DND-41 (cell line): ENCODE results near the gene COMP.

Source experiments
- EZH2 ChIP-seq: IDR thresholded peaks from 3 replicates; pipeline ENCODE4 v1.6.1; 2012; ENCODE audit warnings: borderline replicate concordance, low read depth, mild to moderate bottlenecking, moderate library complexity, low read length, inconsistent platforms; ENCODE audit not compliant: severe bottlenecking
- TF ChIP-seq, protein P1 (sequence below): IDR thresholded peaks from 2 replicates; pipeline ENCODE4 v1.5.1; 2012; ENCODE audit warnings: borderline replicate concordance, low read length, moderate library complexity, mild to moderate bottlenecking; ENCODE audit not compliant: poor library complexity, severe bottlenecking; ENCODE audit errors: extremely low read depth

DNA sequence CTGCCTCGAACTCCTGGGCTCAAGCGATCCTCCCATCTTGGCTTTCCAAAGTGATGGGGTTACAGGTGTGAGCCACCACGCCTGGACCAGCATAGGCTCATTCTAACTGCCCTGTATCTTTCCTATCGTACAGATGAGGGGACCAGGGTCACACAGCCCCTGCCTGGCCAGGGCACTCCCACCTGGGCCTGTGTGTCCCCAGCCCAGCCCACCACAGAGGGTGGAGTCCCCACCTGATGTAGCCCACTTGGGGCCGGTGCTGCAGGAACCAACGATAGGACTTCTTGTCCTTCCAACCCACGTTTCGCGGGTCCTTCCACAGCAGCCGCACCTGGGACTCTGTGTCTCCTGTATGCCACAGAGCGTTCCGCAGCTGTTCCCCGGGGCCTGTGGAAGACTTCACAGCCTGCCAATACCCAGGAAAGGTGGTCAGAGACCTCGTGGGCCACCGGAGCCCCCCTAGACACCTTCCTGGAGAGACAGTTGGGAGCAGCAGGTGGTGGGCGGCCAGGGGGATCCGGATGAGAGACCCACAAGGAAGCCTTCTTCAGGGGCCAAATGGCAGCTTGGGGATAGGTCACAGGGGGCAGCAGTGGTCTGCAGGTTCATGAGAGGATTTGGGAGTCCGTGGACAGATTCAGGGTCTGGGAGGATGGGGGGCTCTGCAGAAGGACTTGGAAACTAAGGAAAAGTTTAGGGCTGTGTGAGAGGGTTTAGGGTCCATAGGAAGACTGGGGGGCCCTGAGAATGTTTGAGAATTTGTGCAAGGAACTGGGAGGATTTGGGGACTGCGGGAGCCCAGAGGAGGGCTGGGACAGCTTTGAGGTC lies 6.9 kb downstream of the COMP start:
- TF ChIP-seq, protein P1, sequence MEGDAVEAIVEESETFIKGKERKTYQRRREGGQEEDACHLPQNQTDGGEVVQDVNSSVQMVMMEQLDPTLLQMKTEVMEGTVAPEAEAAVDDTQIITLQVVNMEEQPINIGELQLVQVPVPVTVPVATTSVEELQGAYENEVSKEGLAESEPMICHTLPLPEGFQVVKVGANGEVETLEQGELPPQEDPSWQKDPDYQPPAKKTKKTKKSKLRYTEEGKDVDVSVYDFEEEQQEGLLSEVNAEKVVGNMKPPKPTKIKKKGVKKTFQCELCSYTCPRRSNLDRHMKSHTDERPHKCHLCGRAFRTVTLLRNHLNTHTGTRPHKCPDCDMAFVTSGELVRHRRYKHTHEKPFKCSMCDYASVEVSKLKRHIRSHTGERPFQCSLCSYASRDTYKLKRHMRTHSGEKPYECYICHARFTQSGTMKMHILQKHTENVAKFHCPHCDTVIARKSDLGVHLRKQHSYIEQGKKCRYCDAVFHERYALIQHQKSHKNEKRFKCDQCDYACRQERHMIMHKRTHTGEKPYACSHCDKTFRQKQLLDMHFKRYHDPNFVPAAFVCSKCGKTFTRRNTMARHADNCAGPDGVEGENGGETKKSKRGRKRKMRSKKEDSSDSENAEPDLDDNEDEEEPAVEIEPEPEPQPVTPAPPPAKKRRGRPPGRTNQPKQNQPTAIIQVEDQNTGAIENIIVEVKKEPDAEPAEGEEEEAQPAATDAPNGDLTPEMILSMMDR = no peak
- no peak for TF ChIP-seq EZH2
